ENCODE measurements around the gene FLT4. TPM values are rescaled to one million over a fixed set of nuclear protein-coding genes. Genes with fewer than 3 reads are reported as not detected.
"Not testable (repeated sequence)": the region's sequence is repeated elsewhere in the genome, so short reads cannot be mapped to it uniquely, and the experiment has no call there.

Gene FLT4
- total RNA-seq, 1 experiment from 2014 or later = 6.3 TPM

DNA sequence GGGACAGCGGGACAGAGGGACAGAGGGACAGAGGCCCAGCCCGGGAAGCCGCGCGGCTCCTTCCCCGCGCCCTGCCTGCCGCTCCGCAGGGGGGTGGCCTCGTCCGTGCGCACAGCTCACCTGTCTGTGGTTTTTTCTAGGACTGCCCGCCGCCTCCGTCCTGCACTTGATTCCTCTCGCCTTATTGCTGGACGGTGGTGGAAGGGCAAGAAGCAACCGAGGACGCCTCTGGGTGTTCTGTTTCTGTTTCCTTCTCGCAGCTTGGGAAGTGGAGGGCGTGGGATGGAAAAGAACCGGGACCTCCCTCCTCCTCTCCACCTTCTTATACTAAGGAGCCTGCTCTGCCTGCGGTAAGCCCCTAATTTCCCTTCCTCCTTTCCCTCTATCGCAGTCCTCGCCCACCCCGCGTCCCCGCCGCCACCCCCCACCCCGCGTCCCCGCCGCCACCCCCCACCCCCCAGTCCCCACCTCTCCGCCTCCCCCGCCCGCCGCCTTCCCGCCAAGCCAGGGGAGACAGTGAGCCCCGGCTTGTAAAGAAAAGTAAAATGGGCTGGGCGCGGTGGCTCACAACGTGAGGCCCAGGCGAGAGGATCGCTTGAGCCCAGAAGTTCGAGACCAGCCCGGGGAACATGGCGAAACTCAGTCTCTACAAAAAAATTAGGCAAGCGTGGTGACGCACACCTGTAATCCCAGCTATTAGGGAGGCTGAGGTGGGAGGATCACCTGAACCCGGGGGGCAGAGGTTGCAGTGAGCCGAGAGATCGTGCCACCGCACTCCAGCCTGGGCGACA is 9.6 kb upstream of the FLT4 start:
- Histone ChIP-seq H3K4ac (ENCODE audit: low read depth, low read length) (no peak overlapping the region), H4K91ac (ENCODE audit: insufficient read length, low read depth, low read length) (no peak overlapping the region), H4K20me1 (ENCODE audit: control insufficient read depth, insufficient read depth, insufficient read length) (no peaks in the 10 kb centered on the region), H3K79me1 (ENCODE audit: insufficient read depth, low read depth, low read length, poor library complexity, severe bottlenecking) (no peaks in the 10 kb centered on the region), H3K9me3 (ENCODE audit: control insufficient read depth, low read depth, low read length) (no peaks in the 10 kb centered on the region), H3K18ac (ENCODE audit: insufficient read length, low read depth, low read length) (no peak overlapping the region), H3K9ac (ENCODE audit: extremely low read depth, insufficient read length, low read length) (no peak overlapping the region), H3K27ac (ENCODE audit: insufficient read length, low read depth, low read length) (no peak overlapping the region), H2AK5ac (ENCODE audit: insufficient read length, low read length) (no peak overlapping the region), H3K23me2 (ENCODE audit: insufficient read length, low read depth, low read length, poor library complexity, severe bottlenecking) (no peaks in the 10 kb centered on the region), H3K14ac (ENCODE audit: insufficient read depth, low read length) (no peak overlapping the region), H3K27me3 (ENCODE audit: insufficient read depth, low read length) (no peaks in the 10 kb centered on the region; the same call in 1 of the 2 replicates), H2AFZ (ENCODE audit: low read length) (no peak overlapping the region), H2BK20ac (ENCODE audit: low read depth, low read length, poor library complexity, severe bottlenecking) (no peak overlapping the region), H3K23ac (ENCODE audit: insufficient read length, low read depth, low read length) (no peak overlapping the region), H3K4me2 (ENCODE audit: insufficient read depth, insufficient read length, low read length) (peak overlapping the region; percentile 70), H2BK5ac (ENCODE audit: insufficient read length, low read length) (no peak overlapping the region), H3K79me2 (ENCODE audit: insufficient read depth, low read length) (no peaks in the 10 kb centered on the region), H3K4me1 (ENCODE audit: insufficient read depth, low read length) (no peaks in the 10 kb centered on the region), H4K5ac (ENCODE audit: insufficient read length, low read depth, low read length) (no peak overlapping the region), H2BK12ac (ENCODE audit: insufficient read length, low read depth, low read length) (no peak overlapping the region), H3K56ac (ENCODE audit: insufficient read length, low read depth, low read length) (no peak overlapping the region), H2BK120ac (ENCODE audit: low read depth, low read length, poor library complexity, severe bottlenecking) (no peak overlapping the region), H2BK15ac (ENCODE audit: low read depth, low read length) (no peak overlapping the region), H3T11ph (ENCODE audit: low read length) (no peak overlapping the region), H4K8ac (replicated peaks; ENCODE audit: insufficient read length, low read depth, low read length) (no peak overlapping the region)
- no peak for DNase-seq
- Mint-ChIP-seq H3K27me3 (ENCODE audit: low read depth) (peaks cover 31% of the 10 kb centered on the region), H3K36me3 (ENCODE audit: insufficient read depth in 1 of 3, low read depth in 3 of 3) (no peaks in the 10 kb centered on the region), H3K4me3 (peak overlapping the region in 1 of 2 experiments; percentile 76; a peak in 3 of 5 replicates), H3K27ac (no peak overlapping the region), H3K4me1 (no peaks in the 10 kb centered on the region), H3K9me3 (no peaks in the 10 kb centered on the region)
- TF ChIP-seq, protein P1, sequence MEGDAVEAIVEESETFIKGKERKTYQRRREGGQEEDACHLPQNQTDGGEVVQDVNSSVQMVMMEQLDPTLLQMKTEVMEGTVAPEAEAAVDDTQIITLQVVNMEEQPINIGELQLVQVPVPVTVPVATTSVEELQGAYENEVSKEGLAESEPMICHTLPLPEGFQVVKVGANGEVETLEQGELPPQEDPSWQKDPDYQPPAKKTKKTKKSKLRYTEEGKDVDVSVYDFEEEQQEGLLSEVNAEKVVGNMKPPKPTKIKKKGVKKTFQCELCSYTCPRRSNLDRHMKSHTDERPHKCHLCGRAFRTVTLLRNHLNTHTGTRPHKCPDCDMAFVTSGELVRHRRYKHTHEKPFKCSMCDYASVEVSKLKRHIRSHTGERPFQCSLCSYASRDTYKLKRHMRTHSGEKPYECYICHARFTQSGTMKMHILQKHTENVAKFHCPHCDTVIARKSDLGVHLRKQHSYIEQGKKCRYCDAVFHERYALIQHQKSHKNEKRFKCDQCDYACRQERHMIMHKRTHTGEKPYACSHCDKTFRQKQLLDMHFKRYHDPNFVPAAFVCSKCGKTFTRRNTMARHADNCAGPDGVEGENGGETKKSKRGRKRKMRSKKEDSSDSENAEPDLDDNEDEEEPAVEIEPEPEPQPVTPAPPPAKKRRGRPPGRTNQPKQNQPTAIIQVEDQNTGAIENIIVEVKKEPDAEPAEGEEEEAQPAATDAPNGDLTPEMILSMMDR (conservative IDR thresholded peaks at IDR 0.05) = no peak
- WGBS (ENCODE audit: extremely low coverage, insufficient read length, low lambda C conversion rate) = no CpG with 5 or more reads among the region's 54 CpGs

DNA sequence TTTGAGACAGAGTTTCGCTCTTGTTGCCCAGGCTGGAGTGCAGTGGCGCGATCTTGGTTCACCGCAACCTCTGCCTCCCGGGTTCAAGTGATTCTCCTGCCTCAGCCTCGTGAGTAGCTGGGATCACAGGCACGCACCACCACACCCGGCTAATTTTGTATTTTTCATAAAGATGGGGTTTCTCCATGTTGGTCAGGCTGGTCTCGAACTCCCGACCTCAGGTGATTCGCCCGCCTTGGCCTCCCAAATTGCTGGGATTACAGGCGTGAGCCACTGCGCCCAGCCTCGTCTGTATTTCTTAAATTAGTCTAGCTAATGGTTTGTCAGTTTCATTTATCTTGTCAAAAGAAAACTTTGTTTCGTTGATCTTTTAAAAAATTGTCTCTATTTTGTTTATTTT is 5.8 kb upstream of the FLT4 start:
- H3K9me3 Mint-ChIP-seq; H2BK15ac ChIP-seq (ENCODE audit: low read depth, low read length); H3K4me1 Mint-ChIP-seq; H2BK120ac ChIP-seq (ENCODE audit: low read depth, low read length, poor library complexity, severe bottlenecking); H4K91ac ChIP-seq (ENCODE audit: insufficient read length, low read depth, low read length); H2AFZ ChIP-seq (ENCODE audit: low read length); H3K9ac ChIP-seq (ENCODE audit: extremely low read depth, insufficient read length, low read length); H3K23ac ChIP-seq (ENCODE audit: insufficient read length, low read depth, low read length); H3K79me2 ChIP-seq (ENCODE audit: insufficient read depth, low read length); H3K4me2 ChIP-seq (ENCODE audit: insufficient read depth, insufficient read length, low read length); DNase-seq; H4K8ac ChIP-seq (replicated peaks; ENCODE audit: insufficient read length, low read depth, low read length); H3T11ph ChIP-seq (ENCODE audit: low read length); H3K4ac ChIP-seq (ENCODE audit: low read depth, low read length); H3K4me1 ChIP-seq (ENCODE audit: insufficient read depth, low read length); H3K79me1 ChIP-seq (ENCODE audit: insufficient read depth, low read depth, low read length, poor library complexity, severe bottlenecking); H3K27ac ChIP-seq (ENCODE audit: insufficient read length, low read depth, low read length); H4K5ac ChIP-seq (ENCODE audit: insufficient read length, low read depth, low read length); H2AK5ac ChIP-seq (ENCODE audit: insufficient read length, low read length); H3K27ac Mint-ChIP-seq; H3K14ac ChIP-seq (ENCODE audit: insufficient read depth, low read length); H3K4me3 Mint-ChIP-seq; H3K18ac ChIP-seq (ENCODE audit: insufficient read length, low read depth, low read length); H2BK20ac ChIP-seq (ENCODE audit: low read depth, low read length, poor library complexity, severe bottlenecking); H3K36me3 Mint-ChIP-seq (ENCODE audit: insufficient read depth in 1 of 3, low read depth in 3 of 3); H2BK5ac ChIP-seq (ENCODE audit: insufficient read length, low read length); H2BK12ac ChIP-seq (ENCODE audit: insufficient read length, low read depth, low read length); H3K23me2 ChIP-seq (ENCODE audit: insufficient read length, low read depth, low read length, poor library complexity, severe bottlenecking); H4K20me1 ChIP-seq (ENCODE audit: control insufficient read depth, insufficient read depth, insufficient read length); H3K27me3 ChIP-seq (ENCODE audit: insufficient read depth, low read length); H3K9me3 ChIP-seq (ENCODE audit: control insufficient read depth, low read depth, low read length); H3K56ac ChIP-seq (ENCODE audit: insufficient read length, low read depth, low read length): not testable (repeated sequence)
- WGBS (ENCODE audit: extremely low coverage, insufficient read length, low lambda C conversion rate) = no CpG with 5 or more reads among the region's 16 CpGs
- H3K27me3 Mint-ChIP-seq (ENCODE audit: low read depth) = peaks cover 59% of the 10 kb centered on the region

All from H9 (cell line).